ENCODE results near the gene ACOXL.

The ACOXL gene

GRCh38 chr2:111165084-111165483 is 432.7 kb downstream of the ACOXL start:
- DNase-seq (ENCODE audit: low read depth, low spot score) = no peak

- DNase-seq (ENCODE audit: low read depth, low spot score) = no peak
These were observed 433.7 kb downstream of the ACOXL start for GRCh38 chr2:111166115-111166514.

- no peak for DNase-seq (ENCODE audit: low read depth, low spot score)
These were observed 434.9 kb downstream of the ACOXL start for GRCh38 chr2:111167076-111167862.

GRCh38 chr2:111167863-111168162 is 435.4 kb downstream of the ACOXL start:
- DNase-seq (ENCODE audit: low read depth, low spot score) = no peak

Data from brain pericyte (primary cell).